ENCODE results near the gene OSBPL10.

OSBPL10 gene

GRCh38 chr3:31729082-31729481 lies 252.0 kb downstream of the OSBPL10 start:
- no peak for FAIRE-seq

DNA sequence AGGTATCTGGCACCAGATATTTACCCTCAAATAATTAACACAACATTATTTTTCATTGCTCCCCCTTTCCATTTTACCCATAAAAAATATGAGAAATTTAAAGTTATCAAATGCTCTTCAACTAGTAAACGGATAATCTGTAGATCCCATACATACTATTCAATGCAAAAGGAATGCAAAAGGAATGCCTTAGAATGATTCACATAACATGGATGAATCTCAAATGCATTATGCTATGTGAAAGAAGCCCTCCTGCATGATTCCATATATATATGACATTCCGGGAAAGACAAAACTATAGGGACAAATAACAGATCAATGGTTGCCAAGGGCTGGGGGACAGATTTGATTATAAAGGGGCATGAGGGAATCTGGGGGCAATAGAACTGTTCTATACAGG lies 252.7 kb downstream of the OSBPL10 start:
- no peak for FAIRE-seq

DNA sequence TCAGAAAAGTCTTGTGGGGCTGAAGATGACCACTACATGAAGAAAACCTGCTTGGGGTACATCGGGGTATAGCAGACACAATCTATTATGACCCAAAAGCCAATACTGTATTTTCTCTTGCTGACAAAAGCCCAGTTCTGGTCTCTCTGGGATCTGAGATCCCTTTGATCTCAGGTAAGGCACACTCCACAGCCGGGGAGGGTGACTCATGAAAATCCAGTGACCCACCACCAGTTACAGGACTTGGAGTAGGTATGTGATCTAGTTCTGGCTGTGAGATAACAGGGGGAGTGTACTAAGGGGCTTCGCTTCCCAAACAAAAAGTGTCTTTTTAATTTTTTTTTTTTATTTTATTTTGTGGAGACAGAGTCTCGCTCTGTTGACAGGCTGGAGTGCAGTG lies 255.1 kb downstream of the OSBPL10 start:
- no peak for FAIRE-seq

- no peak for FAIRE-seq
These were observed 255.5 kb downstream of the OSBPL10 start for GRCh38 chr3:31725568-31725967.

GRCh38 chr3:31724651-31725050 lies 256.4 kb downstream of the OSBPL10 start:
- FAIRE-seq: no peak

- FAIRE-seq: no peak
These were observed 256.9 kb downstream of the OSBPL10 start for GRCh38 chr3:31724116-31724515.

GRCh38 chr3:31723701-31724100 lies 257.4 kb downstream of the OSBPL10 start:
- FAIRE-seq: no peak

DNA sequence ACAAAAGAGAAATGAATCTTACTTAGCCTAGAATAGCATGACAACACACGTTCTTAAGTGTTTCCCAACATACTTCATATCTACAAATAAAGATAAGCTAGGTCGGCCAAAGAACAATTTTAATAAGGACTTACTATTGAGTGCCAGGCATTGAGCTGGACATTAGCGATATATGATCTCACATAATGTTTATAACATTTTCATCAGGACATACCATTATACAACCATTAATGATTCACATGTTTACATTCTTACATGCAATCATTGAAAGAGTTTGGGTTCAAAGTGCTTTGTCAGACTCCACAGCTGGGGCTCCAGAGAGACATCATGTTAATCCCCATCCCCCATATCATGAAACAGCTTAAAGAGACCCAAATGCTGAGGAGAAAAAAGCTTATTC lies 259.4 kb downstream of the OSBPL10 start:
- FAIRE-seq: no peak

GRCh38 chr3:31714495-31715280 lies 266.4 kb downstream of the OSBPL10 start:
- FAIRE-seq: no peak

DNA sequence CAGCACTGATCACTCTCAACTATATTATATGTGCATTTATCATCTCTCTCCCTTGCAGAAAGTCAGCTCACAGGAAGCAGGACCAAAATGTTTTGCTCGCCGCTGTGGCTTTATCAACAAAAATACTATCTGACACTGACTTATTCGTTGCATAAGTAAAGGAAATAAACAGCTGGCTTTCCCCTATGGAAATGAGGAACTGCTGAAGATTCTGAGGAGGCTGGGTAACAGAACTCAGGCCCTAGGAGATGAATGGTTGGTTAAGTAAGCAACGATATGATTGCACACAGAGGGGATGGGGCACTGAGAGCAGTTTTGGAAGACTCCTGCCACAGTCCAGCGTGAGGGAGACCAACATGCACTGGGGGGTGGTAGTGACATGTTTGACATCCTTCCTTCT lies 267.2 kb downstream of the OSBPL10 start:
- FAIRE-seq: no peak

DNA sequence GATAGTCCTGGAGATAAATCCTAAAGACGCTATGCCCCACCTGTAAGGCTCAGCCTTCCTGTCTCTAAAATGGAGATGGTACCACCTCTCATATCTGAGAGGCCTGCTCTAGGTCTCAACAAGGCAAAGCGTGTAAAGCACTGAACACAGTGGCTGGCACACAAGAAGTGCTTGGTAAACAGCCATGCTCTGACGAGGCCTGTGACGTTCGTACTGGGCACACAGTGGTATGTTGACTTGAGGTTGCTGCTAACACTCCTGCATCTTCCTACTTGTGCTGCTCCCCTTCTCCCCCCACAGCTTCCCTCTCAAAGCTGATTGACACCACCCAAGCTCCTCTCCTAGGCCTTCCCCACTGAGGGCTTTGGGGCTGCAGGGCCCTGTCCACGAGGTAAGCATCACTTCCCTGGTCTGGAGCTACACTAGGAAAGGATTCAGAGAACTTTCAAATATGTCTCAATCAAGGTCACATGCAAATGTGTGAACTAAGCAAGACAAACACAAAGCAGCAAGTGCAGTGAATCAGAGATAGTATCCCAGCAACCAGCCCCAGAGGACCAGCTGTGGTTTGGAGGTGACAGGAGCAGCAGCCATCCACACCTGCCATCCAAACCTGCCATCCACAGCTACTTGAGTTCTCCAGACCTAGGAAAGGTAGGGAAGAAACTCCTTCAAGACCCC lies 270.8 kb downstream of the OSBPL10 start:
- FAIRE-seq: no peak

DNA sequence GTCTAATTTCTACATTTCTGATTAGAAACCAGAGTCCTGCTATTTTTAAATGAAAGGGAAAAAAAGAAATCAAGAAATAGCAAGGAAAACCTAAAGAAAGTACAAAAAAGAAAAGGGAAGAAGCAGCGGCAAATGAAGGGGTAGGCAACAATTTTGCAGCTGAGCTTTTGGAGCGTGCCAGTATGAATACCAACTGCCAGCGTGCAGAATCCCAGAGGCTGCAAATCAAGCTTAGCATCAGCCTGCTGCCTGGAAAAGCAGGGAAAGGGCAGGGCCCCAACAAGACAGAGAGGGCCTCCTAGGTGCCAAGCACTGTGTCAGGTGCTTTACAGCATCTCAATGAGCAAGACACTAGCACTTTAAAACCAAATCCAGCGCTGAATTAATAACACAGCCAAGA lies 271.5 kb downstream of the OSBPL10 start:
- no peak for FAIRE-seq

- no peak for FAIRE-seq
These were observed 272.1 kb downstream of the OSBPL10 start for GRCh38 chr3:31709005-31709404.

- no peak for FAIRE-seq
These were observed 273.8 kb downstream of the OSBPL10 start for GRCh38 chr3:31707286-31707685.

- FAIRE-seq: no peak
These were observed 275.3 kb downstream of the OSBPL10 start for GRCh38 chr3:31705736-31706135.

GRCh38 chr3:31704591-31705179 lies 276.4 kb downstream of the OSBPL10 start:
- no peak for FAIRE-seq

DNA sequence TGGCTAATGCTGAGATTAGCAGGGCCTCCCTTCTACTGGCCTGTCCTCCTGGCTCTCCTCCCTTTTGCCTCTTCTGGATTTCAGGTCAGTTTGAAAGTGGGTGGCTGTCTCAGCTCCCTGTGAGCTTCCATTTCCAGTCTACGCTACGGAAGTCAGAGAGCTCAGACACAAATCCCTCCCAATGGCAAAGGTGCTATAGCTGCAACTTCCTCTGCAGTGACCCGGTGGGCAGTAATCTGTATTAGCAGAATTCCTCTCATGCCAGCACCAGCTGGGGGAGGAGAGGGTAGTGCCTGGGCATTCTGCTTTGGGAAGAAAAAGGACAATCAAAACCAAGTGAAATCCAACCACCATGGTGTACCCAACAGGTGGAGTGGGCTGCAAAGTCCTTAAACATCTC lies 276.9 kb downstream of the OSBPL10 start:
- FAIRE-seq: no peak

- no peak for FAIRE-seq
These were observed 279.8 kb downstream of the OSBPL10 start for GRCh38 chr3:31701286-31701685.

GRCh38 chr3:31699309-31699953 lies 281.6 kb downstream of the OSBPL10 start:
- FAIRE-seq: no peak

DNA sequence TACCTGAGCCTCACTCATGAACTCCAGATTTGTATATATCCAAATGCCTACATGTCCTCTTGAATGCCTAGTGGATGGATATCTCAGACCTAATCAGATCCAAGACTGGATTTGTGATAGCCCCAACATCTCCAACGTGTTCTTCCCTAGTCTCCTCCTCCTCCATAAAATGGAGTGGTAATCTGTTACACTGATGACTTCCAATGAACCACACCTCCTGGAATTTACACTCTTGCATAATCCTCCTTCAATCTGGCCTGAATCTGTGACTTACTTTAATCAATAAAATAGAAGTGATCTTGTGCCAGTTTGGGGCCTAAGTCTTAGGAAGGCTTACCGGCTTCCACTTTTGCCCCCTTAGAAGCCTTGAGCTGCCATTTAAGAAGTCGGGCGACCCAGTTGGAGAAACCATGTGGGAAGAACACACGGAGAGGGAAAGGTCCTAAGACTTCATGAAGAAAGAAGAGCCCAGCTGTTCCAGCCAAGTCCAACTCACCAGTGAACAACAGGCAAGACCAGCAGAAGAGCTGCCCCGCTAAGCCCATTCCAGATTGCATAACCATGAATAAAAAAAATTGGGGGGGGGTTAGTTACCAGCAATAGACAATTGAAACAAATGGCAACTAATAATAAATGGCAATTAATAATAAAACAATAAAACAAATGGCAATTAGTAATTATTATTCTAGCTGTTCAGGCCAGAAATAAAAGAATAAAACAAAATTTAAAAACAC lies 284.1 kb downstream of the OSBPL10 start:
- no peak for FAIRE-seq

DNA sequence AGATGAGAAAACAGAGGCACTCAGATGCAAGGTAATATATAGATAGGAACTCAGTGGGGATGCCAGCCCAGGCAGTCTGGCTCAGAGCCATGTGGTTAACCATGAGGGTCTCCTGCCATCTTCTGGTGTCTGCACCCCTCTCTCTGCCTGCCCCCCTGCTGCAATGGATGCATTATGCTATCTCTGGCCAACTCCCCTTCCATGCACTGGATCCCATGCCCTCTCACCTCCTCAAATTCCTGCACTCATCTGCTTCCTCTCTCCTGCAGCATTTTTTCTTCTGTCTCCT lies 285.1 kb downstream of the OSBPL10 start:
- no peak for FAIRE-seq

GRCh38 chr3:31695280-31696008 lies 285.6 kb downstream of the OSBPL10 start:
- no peak for FAIRE-seq

DNA sequence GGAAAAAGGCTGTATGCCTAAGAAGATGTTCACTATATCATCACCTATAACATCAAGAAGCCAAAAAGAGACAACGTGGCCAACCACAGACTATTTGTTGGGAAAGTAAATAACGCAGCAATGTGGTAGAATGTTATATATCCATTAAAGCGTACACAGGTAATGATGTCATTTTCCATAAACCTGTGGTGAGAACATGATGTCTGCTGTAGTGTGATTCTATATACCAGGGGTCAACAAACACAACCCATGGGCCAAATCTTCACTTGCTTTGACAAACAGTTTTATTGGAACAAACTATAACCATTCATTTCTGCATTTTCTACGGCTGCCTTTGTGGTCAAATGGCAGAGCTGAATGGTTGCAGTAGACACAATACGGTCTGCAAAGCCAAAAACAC lies 287.7 kb downstream of the OSBPL10 start:
- FAIRE-seq: no peak
